GM18517 (cell line): ENCODE measurements around the gene CEP152.
"Not testable (repeated sequence)": the region's sequence is repeated elsewhere in the genome, so short reads cannot be mapped to it uniquely, and the experiment has no call there.

Experiments
- ATAC-seq: cut with Tn5 transposase; IDR thresholded peaks from one replicate; pipeline ENCODE4 v1.9.1; 2021; ENCODE audit warnings: mild to moderate bottlenecking, moderate library complexity; ENCODE audit not compliant: unreplicated experiment

Gene CEP152

DNA sequence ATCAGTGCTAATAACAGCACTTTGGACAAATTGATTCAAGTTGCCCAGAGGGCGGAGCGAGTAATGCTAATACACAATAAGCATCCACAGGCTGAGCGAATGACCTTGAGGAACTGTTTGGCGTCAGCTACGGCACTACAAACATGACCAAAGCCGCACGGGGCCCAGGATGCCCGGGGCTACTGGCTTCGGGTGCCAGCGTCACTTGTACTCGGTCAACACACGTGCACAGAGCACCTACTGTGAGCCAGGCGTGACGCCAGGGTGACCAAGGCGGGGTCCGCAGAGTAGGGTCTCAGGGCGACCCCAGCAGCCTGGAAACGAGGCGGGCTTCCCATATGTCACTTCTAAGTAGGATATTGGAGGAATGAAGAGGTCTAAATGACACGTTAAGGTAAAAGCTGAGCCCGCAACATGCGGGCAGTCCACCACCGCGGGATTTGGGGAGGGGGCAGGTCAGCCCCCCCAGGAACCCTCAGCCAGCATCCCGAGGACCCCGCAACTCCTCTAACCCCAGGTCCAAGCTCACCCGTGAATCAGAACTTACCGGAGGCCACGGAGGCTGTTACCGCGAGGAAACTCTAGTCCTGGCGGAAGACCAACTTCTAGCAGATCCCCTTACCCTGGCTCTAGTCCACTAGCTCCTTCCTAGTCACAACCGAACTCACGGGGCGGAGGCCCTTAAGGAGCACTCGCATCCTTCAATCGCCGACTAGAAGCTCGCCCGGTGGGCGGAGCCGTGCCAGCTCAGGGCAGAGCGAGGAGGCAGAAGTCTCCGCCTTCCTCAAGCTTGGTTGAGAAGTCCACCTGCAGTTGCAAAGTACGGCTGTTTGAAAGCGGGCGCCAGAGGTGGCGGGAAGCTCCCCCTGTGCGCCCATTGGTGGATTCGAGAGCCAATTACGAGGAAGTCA is at the start of gene CEP152:
Gene CEP152 (minus strand): TSS at position 656 of the 911 bp plus-strand sequence. CDS start 5,420 bp downstream, outside the sequence.
- ATAC-seq = peak; percentile 97

- ATAC-seq = no peak
Observed at GRCh38 chr15:48859426-48859825, 48.6 kb upstream of the CEP152 start.

DNA sequence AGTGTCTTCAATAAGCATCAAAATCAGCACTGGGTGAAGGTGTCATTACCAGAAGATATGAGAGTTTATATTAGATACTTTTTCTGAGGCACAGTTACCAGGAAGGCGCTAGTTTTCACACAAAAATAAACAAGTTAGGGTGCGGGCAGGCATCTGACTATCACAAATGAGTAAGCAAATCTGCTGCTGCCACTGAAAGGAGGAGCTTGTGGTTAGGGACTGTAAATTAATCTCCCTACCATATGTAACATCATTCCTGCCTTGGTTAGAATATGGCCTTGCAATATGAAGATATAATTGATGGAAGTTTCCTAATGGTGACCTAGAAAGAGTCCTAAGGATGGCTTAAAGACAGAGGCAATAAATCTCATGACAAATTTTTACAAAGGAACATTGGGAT is 47.5 kb upstream of the CEP152 start:
- ATAC-seq = no peak

DNA sequence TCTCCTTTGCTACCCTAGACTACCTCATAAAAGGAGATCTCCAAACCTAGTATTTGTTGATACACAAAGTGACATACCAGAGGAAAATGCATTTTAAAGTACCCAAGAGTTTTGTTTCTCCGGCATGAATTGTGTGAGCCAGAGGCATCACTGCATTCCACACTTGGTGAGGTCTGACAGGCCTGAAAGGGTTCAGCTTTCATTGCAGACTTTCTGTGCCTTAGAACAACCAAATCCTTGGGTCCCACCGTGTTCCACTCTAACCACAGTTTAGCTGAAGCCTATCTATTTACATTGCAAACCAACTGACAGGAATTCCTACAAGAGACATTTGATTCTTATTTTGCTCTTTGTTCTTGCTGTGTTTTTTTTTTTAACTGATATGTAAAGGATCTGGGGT is 46.1 kb upstream of the CEP152 start:
- no peak for ATAC-seq

DNA sequence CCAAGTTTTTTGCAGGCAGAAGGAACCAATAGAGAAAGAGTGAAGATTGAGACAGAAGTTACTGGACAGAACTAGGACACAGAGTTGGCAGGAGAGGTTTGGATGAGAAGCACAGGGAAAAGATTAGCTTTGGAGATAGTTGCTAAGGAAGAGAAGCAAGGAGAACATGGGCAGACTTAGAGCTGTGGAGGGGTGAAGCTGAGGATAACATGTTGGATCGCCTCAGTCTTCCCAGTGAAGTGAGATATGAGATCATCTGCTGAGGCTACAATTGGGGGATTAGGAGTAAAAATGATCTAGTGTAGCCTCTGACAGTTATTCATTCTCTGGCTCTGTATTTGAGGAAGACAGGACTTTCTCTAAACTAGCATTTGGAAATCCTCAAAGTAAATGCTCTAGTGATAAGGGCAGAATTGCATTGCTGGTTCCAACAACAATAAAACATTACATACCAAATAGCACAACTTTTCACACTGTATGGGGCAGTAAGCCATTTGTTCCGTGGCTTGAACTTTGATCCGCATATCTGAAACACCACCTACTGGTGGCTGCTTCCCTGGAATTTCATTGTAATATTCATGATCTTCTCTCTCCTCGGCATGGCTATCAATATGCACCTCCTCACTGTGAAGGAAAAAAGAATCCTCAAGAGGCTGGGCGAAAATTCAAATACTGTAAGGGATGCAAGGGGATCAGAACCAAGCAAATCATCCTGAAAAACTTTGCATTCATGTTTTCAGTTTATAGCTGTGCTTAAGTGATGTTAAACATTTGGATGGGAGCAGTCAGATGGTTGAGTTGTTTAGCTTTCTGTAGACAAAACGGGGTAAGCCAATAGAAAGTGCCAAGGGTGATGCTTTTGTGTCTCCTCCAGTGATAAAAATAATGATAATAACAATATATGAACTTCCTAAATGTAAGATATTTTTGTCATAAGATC is 44.9 kb upstream of the CEP152 start:
- no peak for ATAC-seq

DNA sequence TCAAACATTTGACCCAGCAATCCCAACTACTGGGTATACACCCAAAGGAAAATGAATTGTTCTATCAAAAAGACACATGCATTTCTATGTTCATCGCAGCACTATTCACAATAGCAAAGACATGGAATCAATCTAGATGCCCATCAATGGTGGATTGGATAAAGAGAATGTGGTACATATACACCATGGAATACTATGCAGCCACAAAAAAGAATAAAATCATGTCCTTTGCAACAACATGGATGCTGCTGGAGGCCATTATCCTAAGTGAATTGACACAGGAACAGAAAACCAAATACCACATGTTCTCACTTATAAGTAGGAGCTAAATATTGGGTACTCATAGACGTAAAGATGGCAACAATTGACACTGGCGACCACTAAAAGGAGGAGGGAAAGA is 43.6 kb upstream of the CEP152 start:
- ATAC-seq = not testable (repeated sequence)

DNA sequence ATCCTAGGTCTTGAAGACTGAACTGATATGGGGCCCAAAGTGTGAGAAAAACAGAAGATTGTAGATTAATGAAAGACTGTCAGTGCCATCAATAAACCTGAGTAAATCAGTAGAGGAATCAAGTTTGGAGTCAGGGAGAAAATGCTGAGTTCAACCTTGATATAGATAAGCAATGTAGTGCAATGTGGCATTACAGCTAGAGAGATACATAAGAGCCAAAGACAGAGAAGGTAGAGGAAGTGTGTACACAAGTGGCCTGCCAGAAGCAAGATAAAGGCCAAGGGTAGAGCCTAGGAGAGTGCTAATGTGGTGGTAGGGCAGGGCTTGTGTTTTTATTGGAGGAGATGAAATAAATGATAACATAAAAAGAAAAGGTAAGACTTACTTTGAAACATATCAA is 41.1 kb upstream of the CEP152 start:
- no peak for ATAC-seq

DNA sequence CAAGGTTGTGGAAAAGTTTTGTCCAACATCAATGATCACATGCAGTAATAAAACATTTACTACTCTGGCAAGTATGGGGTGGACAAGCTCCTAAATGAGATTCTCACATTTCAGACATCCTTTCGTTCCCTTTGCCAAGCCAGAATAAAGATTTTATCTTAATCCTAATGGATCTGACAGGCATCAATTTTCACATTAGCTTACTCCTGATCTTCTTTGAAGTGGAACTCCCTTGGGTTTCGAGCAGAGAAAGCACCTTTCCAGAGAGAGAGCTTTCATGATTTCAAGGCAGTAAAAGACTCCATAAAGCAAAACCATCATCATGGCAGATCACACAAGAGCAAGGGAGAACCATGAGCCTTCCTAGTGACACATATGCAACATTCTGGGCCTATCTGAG is 39.8 kb upstream of the CEP152 start:
- no peak for ATAC-seq

- no peak for ATAC-seq
Observed at GRCh38 chr15:48845123-48845522, 34.3 kb upstream of the CEP152 start.

- ATAC-seq = no peak
Observed at GRCh38 chr15:48842501-48842900, 31.6 kb upstream of the CEP152 start.

- ATAC-seq = no peak
Observed at GRCh38 chr15:48834756-48835155, 23.9 kb upstream of the CEP152 start.

- ATAC-seq = no peak
Observed at GRCh38 chr15:48833526-48834239, 22.8 kb upstream of the CEP152 start.

DNA sequence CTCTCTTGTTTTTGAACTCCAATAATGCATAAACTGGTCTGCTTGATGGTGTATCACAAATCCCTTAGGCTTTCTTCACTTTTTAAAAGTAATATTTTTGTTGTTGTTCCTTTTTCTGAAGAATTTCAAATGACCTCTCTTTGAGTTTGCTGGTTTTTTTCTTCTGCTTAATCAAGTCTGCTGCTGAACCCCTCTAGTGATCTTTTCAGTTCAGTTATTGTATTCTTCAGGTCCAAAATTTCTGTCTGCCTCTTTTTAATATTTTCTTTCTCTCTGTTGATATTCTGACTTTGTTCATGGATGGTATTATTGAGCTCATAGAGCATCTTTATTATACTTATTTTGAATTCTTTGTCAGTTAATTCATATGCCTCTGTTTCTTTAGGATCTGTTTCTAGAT is 21.8 kb upstream of the CEP152 start:
- no peak for ATAC-seq

GRCh38 chr15:48828906-48829305 is 18.0 kb upstream of the CEP152 start:
- no peak for ATAC-seq

- ATAC-seq = no peak
Observed at GRCh38 chr15:48828471-48828870, 17.6 kb upstream of the CEP152 start.

GRCh38 chr15:48825075-48825474 is 14.2 kb upstream of the CEP152 start:
- ATAC-seq = no peak

- no peak for ATAC-seq
Observed at GRCh38 chr15:48823706-48824105, 12.8 kb upstream of the CEP152 start.

GRCh38 chr15:48823237-48823636 is 12.4 kb upstream of the CEP152 start:
- ATAC-seq = no peak

DNA sequence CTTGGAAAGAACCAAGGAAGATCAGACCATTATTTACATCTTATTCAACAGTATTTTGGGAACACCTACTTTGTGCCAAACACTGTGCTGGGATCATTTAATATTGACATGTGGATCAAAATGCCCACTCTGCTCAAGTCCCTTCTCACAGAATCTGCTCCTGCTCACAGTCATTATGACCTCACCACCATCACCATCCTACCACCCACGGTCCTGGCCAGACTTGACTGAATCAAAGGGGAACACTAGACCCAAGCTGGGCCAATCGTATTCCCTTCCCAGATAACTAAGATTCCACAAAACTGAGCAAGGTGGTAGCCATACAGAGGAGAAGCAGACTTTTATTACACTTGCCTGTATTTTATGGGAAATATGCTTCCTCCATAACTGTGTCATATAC is 3.4 kb upstream of the CEP152 start:
- ATAC-seq = no peak

DNA sequence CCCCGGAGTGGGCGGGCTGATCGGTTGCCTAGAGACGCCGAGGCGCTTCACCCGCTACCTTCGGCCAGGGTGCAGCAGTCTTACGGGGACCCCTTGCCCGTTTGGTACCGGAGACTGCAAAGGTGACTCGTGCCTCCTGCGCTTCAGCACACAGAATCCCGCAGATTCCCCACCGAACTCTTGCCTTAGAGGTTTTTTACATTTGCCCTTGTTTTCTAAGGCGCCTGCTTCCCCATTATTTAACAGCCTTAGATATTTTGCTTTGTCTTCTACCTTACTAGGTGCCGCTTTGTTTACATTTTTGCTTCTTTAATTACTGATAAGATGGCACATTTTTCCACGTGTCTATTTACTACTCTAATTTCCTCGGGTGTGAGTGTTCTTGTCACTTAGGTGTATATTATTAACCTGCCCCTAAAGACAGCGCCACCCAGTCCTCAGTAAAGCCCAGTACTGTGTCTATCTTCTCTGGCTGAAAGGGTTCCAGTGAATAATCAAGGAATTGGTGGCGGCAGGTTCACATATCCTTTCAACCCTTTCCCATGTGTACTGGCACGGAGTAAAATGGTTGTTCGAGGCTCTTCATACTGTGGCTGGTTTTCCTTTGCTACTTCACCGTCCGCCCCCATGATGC is 573 bp upstream of the CEP152 start:
- ATAC-seq = no peak

GRCh38 chr15:48806151-48806550 is 4.7 kb downstream of the CEP152 start:
- ATAC-seq = no peak
